Lower leg skin (tissue), 3 donors: ENCODE measurements around the gene UNC79.

Experiments
- CTCF ChIP-seq, 3 donors: fragments of 450-650 bp; IDR thresholded peaks; one replicate each; pipeline ENCODE4 v1.5.1; 2016; ENCODE audit warnings: antibody characterized with exemption in 3 of 3, mild to moderate bottlenecking in 3 of 3, moderate library complexity in 2 of 3
- POLR2A ChIP-seq, 2 donors: fragments of 450-650 bp; IDR thresholded peaks; one replicate each; pipeline ENCODE4 v1.6.1; 2016 to 2017; ENCODE audit warnings: antibody characterized with exemption in 2 of 2, mild to moderate bottlenecking in 1 of 2, moderate library complexity in 1 of 2

DNA sequence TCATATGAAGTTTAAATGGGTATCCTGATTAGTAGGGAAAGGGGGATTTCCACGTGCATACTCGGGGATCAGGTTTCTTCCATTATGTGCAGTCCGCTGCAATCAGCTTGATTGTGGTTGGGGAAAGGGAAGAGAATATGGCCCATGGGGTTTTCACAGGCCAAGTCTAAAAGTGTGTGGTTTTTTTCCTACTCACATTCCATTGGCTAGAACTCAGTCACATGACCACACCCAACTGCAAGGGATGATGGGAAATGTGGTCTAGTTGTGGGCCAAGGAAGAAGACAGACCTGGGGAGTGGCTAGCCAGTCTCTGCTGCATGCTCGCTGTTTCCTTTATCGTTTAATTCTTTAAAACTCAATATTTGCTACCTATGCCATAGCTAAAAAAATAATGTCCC, 252.5 kb downstream of the UNC79 start:
- TF ChIP-seq POLR2A (IDR thresholded peaks at IDR 0.05) (no peak), CTCF (IDR thresholded peaks at IDR 0.05) (no peak)
